ENCODE data around the gene CCR4.
"Not testable (repeated sequence)": the region's sequence is repeated elsewhere in the genome, so short reads cannot be mapped to it uniquely, and the experiment has no call there.

Gene CCR4

GRCh38 chr3:32951410-32951811 lies at the start of gene CCR4:
Gene CCR4 (plus strand): TSS chr3:32951644. CDS start chr3:32953423, 1,779 bp downstream.
- no peak for DNase-seq

GRCh38 chr3:32902887-32903371 lies 48.5 kb upstream of the CCR4 start:
- DNase-seq = not testable (repeated sequence)

- no peak for DNase-seq
These were observed 47.5 kb upstream of the CCR4 start for GRCh38 chr3:32903953-32904352.

GRCh38 chr3:32909999-32910398 lies 41.4 kb upstream of the CCR4 start:
- DNase-seq = no peak

- DNase-seq = no peak
These were observed 40.5 kb upstream of the CCR4 start for GRCh38 chr3:32910954-32911353.

- no peak for DNase-seq
These were observed 39.4 kb upstream of the CCR4 start for GRCh38 chr3:32912046-32912445.

GRCh38 chr3:32913790-32914446 lies 37.5 kb upstream of the CCR4 start:
- DNase-seq = no peak

GRCh38 chr3:32919920-32920319 lies 31.5 kb upstream of the CCR4 start:
- no peak for DNase-seq

GRCh38 chr3:32922078-32922477 lies 29.4 kb upstream of the CCR4 start:
- DNase-seq = no peak

GRCh38 chr3:32930161-32930560 lies 21.3 kb upstream of the CCR4 start:
- no peak for DNase-seq

- DNase-seq = not testable (repeated sequence)
These were observed 20.2 kb upstream of the CCR4 start for GRCh38 chr3:32931273-32931672.

GRCh38 chr3:32934150-32934742 lies 17.2 kb upstream of the CCR4 start:
- no peak for DNase-seq

GRCh38 chr3:32937331-32937730 lies 14.1 kb upstream of the CCR4 start:
- no peak for DNase-seq

GRCh38 chr3:32939531-32940284 lies 11.7 kb upstream of the CCR4 start:
- not testable (repeated sequence) for DNase-seq

GRCh38 chr3:32940726-32941125 lies 10.7 kb upstream of the CCR4 start:
- DNase-seq = no peak

GRCh38 chr3:32945136-32945535 lies 6.3 kb upstream of the CCR4 start:
- DNase-seq = no peak

- DNase-seq = not testable (repeated sequence)
These were observed 5.8 kb upstream of the CCR4 start for GRCh38 chr3:32945598-32945997.

GRCh38 chr3:32946973-32947788 lies 4.3 kb upstream of the CCR4 start:
- DNase-seq = no peak

GRCh38 chr3:32947789-32948238 lies 3.6 kb upstream of the CCR4 start:
- peak; percentile 53 for DNase-seq

- no peak for DNase-seq
These were observed 2.6 kb upstream of the CCR4 start for GRCh38 chr3:32948625-32949445.

GRCh38 chr3:32950516-32950915 lies 928 bp upstream of the CCR4 start:
- DNase-seq = no peak

Measured in GF-D8 (cell line).